Measurements from ENCODE around the gene PRODH2.

GRCh38 chr19:35780717-35781116 lies 31.9 kb downstream of the PRODH2 start:
- no peak for TF ChIP-seq CTCF (conservative IDR thresholded peaks at IDR 0.05; ENCODE audit: low read depth, low read length)
- no peak for TF ChIP-seq EZH2 (IDR thresholded peaks at IDR 0.05; ENCODE audit: borderline replicate concordance, low read depth, low read length, poor library complexity, severe bottlenecking)
